NB4 (cell line): Measurements from ENCODE around the gene RAET1L.

Experiments used
- CTCF ChIP-seq: IDR thresholded peaks from one replicate; pipeline ENCODE4 v1.5.1; 2012; ENCODE audit warnings: low read depth, low read length
- POLR2A ChIP-seq: IDR thresholded peaks from 2 replicates; pipeline ENCODE4 v1.6.1; 2011; ENCODE audit warnings: mild to moderate bottlenecking; ENCODE audit not compliant: insufficient read length; ENCODE audit errors: extremely low read depth

- no peak for TF ChIP-seq CTCF
- TF ChIP-seq POLR2A, result no peak
Measured at GRCh38 chr6:149995235-149995750, 30.0 kb downstream of the RAET1L start.
